Mesothelial cell of epicardium (in vitro differentiated cells): ENCODE measurements around the gene HOXA13. TPM values are rescaled to one million over a fixed set of nuclear protein-coding genes. Genes with fewer than 3 reads are reported as not detected.
A peak's percentile ranks its signal among the peaks of the same experiment; 100 is the strongest.

Source experiments
- DNase-seq, 2 experiments: peaks; one replicate each; pipeline ENCODE4 v3.0.0; 2021; ENCODE audit warnings: low spot score in 2 of 2; ENCODE audit not compliant: unreplicated experiment in 2 of 2
- H3K27ac Mint-ChIP-seq: 2 replicates; pipeline ENCODE4 v1.8.0; 2021; ENCODE audit warnings: mixed read lengths
- H3K27me3 Mint-ChIP-seq: 2 replicates; pipeline ENCODE4 v1.8.0; 2021; ENCODE audit warnings: low read depth, mixed read lengths
- H3K36me3 Mint-ChIP-seq: 2 replicates; pipeline ENCODE4 v1.8.0; 2021; ENCODE audit warnings: mixed read lengths
- H3K4me1 Mint-ChIP-seq: 2 replicates; pipeline ENCODE4 v1.8.0; 2021; ENCODE audit warnings: mixed read lengths
- H3K4me3 Mint-ChIP-seq: 2 replicates; pipeline ENCODE4 v1.8.0; 2021; ENCODE audit warnings: mild to moderate bottlenecking, moderate library complexity, mixed read lengths
- H3K9me3 Mint-ChIP-seq: 2 replicates; pipeline ENCODE4 v1.8.0; 2021; ENCODE audit warnings: mixed read lengths
- total RNA-seq: library from RNA; stranded (reverse); gene quantifications from 3 replicates; pipeline ENCODE4 v1.2.1, GENCODE V29; 2021
- TF ChIP-seq, protein P1 (sequence below): fragments of 200-600 bp; sonication (generic); IDR thresholded peaks from one replicate; pipeline ENCODE4 v1.5.0; 2021; ENCODE audit warnings: antibody characterized with exemption; ENCODE audit not compliant: unreplicated experiment

The HOXA13 gene
- total RNA-seq, 1 donor from 2014 or later, result 7.7 TPM

DNA sequence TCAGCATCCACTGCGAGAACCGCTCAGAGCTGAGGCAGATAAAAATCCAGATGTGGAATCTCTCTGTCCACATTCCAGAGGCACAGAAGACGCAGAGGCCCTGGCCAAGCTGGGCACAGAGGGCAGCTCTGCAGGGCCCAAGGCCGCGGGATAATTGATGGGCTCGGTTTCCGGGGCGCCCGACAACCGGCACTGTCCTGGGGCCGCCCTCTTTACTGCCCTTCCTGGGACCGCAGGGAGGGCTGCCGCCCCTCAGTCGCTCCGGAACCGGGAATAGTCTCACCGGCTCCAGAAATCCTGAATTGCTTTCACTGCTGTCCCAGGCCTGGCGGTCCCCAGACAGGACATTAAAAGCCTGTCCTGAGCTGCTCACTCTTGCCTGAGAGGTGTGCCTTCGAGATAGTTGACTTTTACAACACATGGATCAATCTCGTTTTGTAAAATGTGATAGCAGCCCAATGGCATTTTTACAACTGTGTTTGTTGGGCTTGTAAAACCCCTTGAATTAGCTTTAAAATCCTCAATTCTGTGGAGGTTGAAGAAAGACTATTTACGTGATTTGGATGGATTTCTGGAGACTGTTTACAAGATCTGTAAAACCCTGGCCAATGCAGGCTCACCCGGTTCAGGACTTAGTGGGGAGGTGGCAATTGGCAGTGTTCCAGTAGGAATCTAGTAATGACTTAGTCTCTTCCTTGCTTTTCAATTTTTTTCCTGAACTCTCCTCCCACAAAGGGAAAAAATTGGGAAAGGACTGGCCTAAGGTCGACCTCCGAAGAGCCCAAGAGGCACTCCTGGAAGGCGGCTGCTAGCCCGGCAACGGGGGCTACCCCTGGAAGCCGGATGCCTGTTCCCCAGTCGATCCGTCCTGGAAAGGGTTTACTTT, 50.9 kb downstream of the HOXA13 start:
- Mint-ChIP-seq H3K27me3 (peaks cover 25% of the 10 kb centered on the region), H3K4me1 (peaks cover 78% of the 10 kb centered on the region), H3K9me3 (no peaks in the 10 kb centered on the region), H3K36me3 (peaks cover 15% of the 10 kb centered on the region), H3K27ac (peak overlapping the region; percentile 99), H3K4me3 (peak overlapping the region; percentile 87)
- peak in 1 of 2 experiments; percentile 45 for DNase-seq
- TF ChIP-seq, protein P1, sequence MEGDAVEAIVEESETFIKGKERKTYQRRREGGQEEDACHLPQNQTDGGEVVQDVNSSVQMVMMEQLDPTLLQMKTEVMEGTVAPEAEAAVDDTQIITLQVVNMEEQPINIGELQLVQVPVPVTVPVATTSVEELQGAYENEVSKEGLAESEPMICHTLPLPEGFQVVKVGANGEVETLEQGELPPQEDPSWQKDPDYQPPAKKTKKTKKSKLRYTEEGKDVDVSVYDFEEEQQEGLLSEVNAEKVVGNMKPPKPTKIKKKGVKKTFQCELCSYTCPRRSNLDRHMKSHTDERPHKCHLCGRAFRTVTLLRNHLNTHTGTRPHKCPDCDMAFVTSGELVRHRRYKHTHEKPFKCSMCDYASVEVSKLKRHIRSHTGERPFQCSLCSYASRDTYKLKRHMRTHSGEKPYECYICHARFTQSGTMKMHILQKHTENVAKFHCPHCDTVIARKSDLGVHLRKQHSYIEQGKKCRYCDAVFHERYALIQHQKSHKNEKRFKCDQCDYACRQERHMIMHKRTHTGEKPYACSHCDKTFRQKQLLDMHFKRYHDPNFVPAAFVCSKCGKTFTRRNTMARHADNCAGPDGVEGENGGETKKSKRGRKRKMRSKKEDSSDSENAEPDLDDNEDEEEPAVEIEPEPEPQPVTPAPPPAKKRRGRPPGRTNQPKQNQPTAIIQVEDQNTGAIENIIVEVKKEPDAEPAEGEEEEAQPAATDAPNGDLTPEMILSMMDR, result no peak

DNA sequence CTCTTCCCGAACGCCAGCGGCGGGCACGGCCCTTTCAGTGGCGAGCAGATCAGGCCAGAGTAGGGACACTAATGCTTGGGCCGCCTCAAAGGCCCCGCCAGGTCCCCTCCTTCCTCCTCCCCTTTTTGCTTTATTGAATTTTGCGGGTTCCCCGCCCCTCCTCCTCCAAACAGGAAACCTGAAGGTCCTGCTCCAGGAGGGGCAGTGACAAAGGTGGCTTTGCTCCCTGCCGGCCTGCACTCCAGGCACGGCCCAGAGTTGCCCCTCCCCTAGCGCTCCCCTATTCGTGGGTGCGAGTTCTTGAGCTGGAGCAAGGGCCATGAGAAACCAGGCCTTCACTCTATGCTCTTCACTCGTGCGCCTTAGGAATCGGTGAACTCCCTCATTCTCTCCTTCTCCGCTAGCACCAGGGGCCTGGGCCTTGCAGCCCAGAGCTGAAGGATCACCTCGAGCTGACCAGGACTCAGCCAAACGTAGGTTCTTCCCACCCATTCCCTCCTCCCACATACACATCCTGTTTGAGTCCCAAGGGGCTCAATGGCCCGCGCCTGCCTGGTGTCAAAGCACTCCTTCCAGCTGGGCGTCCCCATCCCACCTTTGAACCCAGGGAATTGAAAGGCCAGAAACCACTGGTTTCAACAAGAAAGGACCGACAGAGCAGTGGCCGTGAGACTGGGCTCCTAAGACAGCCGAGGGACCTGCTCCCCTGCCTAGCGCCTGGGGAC, 51.7 kb downstream of the HOXA13 start:
- Mint-ChIP-seq H3K36me3 (peaks cover 14% of the 10 kb centered on the region), H3K4me1 (peaks cover 73% of the 10 kb centered on the region), H3K9me3 (no peaks in the 10 kb centered on the region), H3K27ac (peak overlapping the region; percentile 99), H3K4me3 (peak overlapping the region; percentile 87), H3K27me3 (peaks cover 17% of the 10 kb centered on the region)
- peak in 1 of 2 experiments; percentile 51 for DNase-seq
- TF ChIP-seq, protein P1, result no peak

DNA sequence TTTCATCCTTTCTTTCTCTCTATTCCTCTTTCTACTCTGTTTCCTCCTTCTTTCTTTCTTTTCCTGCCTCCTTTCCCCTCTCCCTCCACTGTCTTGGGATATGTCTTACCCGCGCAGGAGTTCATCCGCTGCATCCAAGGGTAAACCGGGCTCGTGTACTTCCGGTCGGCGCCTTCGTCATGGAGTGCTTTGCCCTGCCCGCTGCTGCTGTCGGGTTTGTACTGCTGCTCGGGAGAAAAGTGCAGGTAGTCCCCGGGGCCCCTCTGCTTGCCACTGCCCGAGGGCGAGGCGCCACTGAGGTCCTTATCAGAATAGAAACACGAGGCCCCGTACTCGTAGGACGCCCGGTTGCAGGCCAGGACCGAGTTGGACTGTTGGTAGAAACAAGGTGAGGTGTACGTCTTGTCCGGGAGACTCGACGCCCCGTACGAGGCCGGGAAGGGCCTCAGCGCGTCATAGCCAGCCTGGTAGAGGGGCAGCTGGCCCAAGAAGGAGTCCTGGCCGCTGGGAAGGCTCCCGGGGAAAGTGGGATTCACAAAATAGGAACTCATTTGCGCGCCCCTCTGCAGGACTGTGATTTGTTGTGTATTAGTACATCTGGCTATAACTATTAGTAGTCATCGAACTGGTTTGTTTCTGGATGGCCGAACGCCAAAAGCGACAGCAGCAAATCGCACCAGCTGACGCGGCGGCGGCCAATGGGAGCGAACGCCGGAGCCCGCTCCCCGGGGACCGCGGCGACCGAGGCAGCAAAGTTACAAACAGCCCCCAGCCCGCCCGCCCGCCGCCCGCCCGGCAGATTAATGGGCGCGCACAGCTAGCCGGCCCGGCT, 52.5 kb downstream of the HOXA13 start, which contains the start of gene HOXA6:
TSS of gene HOXA6 (minus strand) at position 576 of the 832 bp plus-strand sequence. CDS start at position 551, 25 bp downstream.
- no peaks in the 10 kb centered on the region for H3K9me3 Mint-ChIP-seq

DNA sequence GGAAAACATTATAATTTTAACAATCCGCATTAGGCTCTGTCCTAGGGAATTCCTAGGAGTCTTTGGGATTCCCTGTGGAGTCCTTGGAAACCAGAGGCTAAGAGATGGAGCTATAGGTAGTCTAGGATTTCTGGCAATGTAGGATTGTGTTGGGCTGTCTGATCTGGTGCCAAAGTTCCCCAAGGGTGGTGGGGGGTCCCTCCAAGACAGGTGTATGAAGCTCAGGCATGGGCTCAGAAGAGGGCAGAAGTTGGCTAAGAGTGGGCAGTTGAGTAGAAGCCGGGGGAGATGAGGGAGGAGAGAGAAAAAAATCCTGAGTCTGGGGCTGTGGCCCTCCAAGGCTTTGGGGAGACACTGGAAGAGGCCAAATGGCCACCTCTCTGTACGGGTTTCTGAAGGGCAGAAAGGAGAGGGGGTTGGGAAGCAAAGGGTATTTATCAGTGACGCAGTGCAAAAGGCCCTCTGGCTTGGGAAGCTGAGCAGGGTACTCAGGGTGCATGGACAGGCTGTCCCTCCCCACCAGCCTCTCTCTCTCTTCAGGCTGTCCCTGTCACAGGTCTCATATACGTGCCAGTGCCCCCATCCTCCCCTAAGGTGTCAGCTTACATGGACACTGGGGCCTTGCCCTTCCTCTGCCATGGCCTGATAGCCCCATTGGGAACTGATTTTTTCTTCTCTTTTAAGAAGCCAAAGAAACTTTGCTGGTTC, 53.2 kb downstream of the HOXA13 start:
- peaks cover 6% of the 10 kb centered on the region for H3K27me3 Mint-ChIP-seq
- H3K4me1 Mint-ChIP-seq, result peaks cover 68% of the 10 kb centered on the region
- peak overlapping the region; percentile 87 for H3K4me3 Mint-ChIP-seq
- DNase-seq, result peak in 1 of 2 experiments; percentile 37
- TF ChIP-seq, protein P1, result no peak
- H3K9me3 Mint-ChIP-seq, result no peaks in the 10 kb centered on the region
- peak overlapping the region; percentile 99 for H3K27ac Mint-ChIP-seq
- H3K36me3 Mint-ChIP-seq, result peaks cover 21% of the 10 kb centered on the region

More for the DNA sequence above, 52.5 kb downstream of the HOXA13 start, which contains the start of gene HOXA6:
- Mint-ChIP-seq H3K4me3 (peak within 1 kb of the TSS; percentile 87), H3K4me1 (peaks cover 70% of the 10 kb centered on the region), H3K27ac (peak within 1 kb of the TSS; percentile 99), H3K27me3 (peaks cover 12% of the 10 kb centered on the region), H3K36me3 (peaks cover 18% of the 10 kb centered on the region)
- TF ChIP-seq, protein P1, result no peak
- peak in 1 of 2 experiments; percentile 75 for DNase-seq
